ENCODE results near the gene PCSK7.

- TF ChIP-seq ZNF513 (tag by site-specific recombination; IDR thresholded peaks at IDR 0.05) = no peak
- no peak for TF ChIP-seq ZEB2 (tag by site-specific recombination; IDR thresholded peaks at IDR 0.05)
- no peak for TF ChIP-seq ZNF121 (tag by site-specific recombination; IDR thresholded peaks at IDR 0.05)
- TF ChIP-seq SP2 (tag by site-specific recombination; IDR thresholded peaks at IDR 0.05) = no peak
- no peak for TF ChIP-seq ZNF707 (tag by site-specific recombination; IDR thresholded peaks at IDR 0.05)
- TF ChIP-seq, protein P1, sequence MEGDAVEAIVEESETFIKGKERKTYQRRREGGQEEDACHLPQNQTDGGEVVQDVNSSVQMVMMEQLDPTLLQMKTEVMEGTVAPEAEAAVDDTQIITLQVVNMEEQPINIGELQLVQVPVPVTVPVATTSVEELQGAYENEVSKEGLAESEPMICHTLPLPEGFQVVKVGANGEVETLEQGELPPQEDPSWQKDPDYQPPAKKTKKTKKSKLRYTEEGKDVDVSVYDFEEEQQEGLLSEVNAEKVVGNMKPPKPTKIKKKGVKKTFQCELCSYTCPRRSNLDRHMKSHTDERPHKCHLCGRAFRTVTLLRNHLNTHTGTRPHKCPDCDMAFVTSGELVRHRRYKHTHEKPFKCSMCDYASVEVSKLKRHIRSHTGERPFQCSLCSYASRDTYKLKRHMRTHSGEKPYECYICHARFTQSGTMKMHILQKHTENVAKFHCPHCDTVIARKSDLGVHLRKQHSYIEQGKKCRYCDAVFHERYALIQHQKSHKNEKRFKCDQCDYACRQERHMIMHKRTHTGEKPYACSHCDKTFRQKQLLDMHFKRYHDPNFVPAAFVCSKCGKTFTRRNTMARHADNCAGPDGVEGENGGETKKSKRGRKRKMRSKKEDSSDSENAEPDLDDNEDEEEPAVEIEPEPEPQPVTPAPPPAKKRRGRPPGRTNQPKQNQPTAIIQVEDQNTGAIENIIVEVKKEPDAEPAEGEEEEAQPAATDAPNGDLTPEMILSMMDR (tag by site-specific recombination; IDR thresholded peaks at IDR 0.05) = no peak
- no peak for TF ChIP-seq BCL11A (tag by site-specific recombination; IDR thresholded peaks at IDR 0.05; ENCODE audit: low read depth)
- TF ChIP-seq KLF16 (tag by site-specific recombination; IDR thresholded peaks at IDR 0.05) = no peak
- no peak for TF ChIP-seq PBX3 (CRISPR knock-in tag; IDR thresholded peaks at IDR 0.05)
- TF ChIP-seq, protein P2, sequence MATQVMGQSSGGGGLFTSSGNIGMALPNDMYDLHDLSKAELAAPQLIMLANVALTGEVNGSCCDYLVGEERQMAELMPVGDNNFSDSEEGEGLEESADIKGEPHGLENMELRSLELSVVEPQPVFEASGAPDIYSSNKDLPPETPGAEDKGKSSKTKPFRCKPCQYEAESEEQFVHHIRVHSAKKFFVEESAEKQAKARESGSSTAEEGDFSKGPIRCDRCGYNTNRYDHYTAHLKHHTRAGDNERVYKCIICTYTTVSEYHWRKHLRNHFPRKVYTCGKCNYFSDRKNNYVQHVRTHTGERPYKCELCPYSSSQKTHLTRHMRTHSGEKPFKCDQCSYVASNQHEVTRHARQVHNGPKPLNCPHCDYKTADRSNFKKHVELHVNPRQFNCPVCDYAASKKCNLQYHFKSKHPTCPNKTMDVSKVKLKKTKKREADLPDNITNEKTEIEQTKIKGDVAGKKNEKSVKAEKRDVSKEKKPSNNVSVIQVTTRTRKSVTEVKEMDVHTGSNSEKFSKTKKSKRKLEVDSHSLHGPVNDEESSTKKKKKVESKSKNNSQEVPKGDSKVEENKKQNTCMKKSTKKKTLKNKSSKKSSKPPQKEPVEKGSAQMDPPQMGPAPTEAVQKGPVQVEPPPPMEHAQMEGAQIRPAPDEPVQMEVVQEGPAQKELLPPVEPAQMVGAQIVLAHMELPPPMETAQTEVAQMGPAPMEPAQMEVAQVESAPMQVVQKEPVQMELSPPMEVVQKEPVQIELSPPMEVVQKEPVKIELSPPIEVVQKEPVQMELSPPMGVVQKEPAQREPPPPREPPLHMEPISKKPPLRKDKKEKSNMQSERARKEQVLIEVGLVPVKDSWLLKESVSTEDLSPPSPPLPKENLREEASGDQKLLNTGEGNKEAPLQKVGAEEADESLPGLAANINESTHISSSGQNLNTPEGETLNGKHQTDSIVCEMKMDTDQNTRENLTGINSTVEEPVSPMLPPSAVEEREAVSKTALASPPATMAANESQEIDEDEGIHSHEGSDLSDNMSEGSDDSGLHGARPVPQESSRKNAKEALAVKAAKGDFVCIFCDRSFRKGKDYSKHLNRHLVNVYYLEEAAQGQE (tag by site-specific recombination; IDR thresholded peaks at IDR 0.05) = no peak
Observed at GRCh38 chr11:117214404-117215110, 17.3 kb downstream of the PCSK7 start.

Measured in HEK293 (cell line).